PC-3 (cell line): Measurements from ENCODE around the gene BAAT.

Source experiments
- CTCF ChIP-seq: fragments of 300-600 bp; sonication (generic); conservative IDR thresholded peaks from 2 replicates; pipeline ENCODE4 v1.5.1; 2017; ENCODE audit warnings: antibody characterized with exemption, low read depth, mild to moderate bottlenecking, low read length
- EZH2 ChIP-seq: fragments of 300-600 bp; sonication (generic); IDR thresholded peaks from one replicate; pipeline ENCODE4 v1.6.1; 2017; ENCODE audit warnings: antibody characterized with exemption, mild to moderate bottlenecking, low read length; ENCODE audit not compliant: unreplicated experiment

GRCh38 chr9:101366038-101366756 is 18.6 kb downstream of the BAAT start:
- TF ChIP-seq EZH2 (no peak), CTCF (no peak)
